SK-N-SH treated with all-trans-retinoic acid at 6 μM for 48 hours (cell line): Measurements from ENCODE around the gene BATF3.
"Not testable (repeated sequence)": the region's sequence is repeated elsewhere in the genome, so short reads cannot be mapped to it uniquely, and the experiment has no call there.

Source experiments
- ZNF70 ChIP-seq: fragments of 450-650 bp; formaldehyde crosslinking; IDR thresholded peaks from 2 replicates; pipeline ENCODE4 v1.5.0; 2020; ENCODE audit warnings: mild to moderate bottlenecking, moderate library complexity
- TF ChIP-seq, protein P1 (sequence below): fragments of 250-450 bp; sonication (Bioruptor Pico); IDR thresholded peaks from 2 replicates; pipeline ENCODE4 v1.8.0; 2021; ENCODE audit warnings: low read depth, mild to moderate bottlenecking, moderate library complexity, borderline replicate concordance

GRCh38 chr1:212639524-212639923 lies 60.1 kb downstream of the BATF3 start:
- TF ChIP-seq, protein P1, sequence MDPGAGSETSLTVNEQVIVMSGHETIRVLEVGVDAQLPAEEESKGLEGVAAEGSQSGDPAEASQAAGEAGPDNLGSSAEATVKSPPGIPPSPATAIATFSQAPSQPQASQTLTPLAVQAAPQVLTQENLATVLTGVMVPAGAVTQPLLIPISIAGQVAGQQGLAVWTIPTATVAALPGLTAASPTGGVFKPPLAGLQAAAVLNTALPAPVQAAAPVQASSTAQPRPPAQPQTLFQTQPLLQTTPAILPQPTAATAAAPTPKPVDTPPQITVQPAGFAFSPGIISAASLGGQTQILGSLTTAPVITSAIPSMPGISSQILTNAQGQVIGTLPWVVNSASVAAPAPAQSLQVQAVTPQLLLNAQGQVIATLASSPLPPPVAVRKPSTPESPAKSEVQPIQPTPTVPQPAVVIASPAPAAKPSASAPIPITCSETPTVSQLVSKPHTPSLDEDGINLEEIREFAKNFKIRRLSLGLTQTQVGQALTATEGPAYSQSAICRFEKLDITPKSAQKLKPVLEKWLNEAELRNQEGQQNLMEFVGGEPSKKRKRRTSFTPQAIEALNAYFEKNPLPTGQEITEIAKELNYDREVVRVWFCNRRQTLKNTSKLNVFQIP (CRISPR knock-in tag): not testable (repeated sequence)
- not testable (repeated sequence) for TF ChIP-seq ZNF70
